H1 (cell line): Measurements from ENCODE around the gene CASZ1. TPM values are rescaled to one million over a fixed set of nuclear protein-coding genes. Genes with fewer than 3 reads are reported as not detected.

Experiments used
- CTCF ChIA-PET: fragments of 300-600 bp; sonication (Branson Sonifier 250); formaldehyde crosslinking; loops from one replicate; lab custom pipeline; 2021; ENCODE audit not compliant: partially characterized antibody; lab: Charles Lee
- POLR2A ChIA-PET: fragments of 300-600 bp; sonication (Branson Sonifier 250); formaldehyde crosslinking; loops from one replicate; lab custom pipeline; 2021; ENCODE audit warnings: inconsistent platforms; ENCODE audit not compliant: partially characterized antibody; lab: Charles Lee
- DNase-seq, 2 experiments: peaks; one replicate each; pipeline versions ENCODE4 v3.0.0 to v3.0.0-alpha.2; 2010 to 2022; ENCODE audit warnings: low spot score in 2 of 2, low read depth in 1 of 2, mixed read lengths in 1 of 2
- FAIRE-seq: peaks from 2 replicates; lab custom pipeline; 2011; peaks lifted over from hg19 to GRCh38; lab: Jason Lieb, UNC
- H2AFZ ChIP-seq: 2 replicates; pipeline ENCODE4 v1.8.1; 2012; ENCODE audit warnings: low read length, inconsistent platforms
- H2AK5ac ChIP-seq: 2 replicates; pipeline ENCODE4 v1.6.1; 2013; ENCODE audit warnings: low read depth, low read length
- H2BK120ac ChIP-seq: replicated peaks from 2 replicates; pipeline ENCODE3; 2013; ENCODE audit warnings: low read depth, low read length, inconsistent platforms
- H2BK12ac ChIP-seq: 2 replicates; pipeline ENCODE4 v1.6.1; 2013; ENCODE audit warnings: low read depth, low read length
- H2BK15ac ChIP-seq: 2 replicates; pipeline ENCODE4 v1.6.1; 2013; ENCODE audit warnings: low read length
- H2BK20ac ChIP-seq: 2 replicates; pipeline ENCODE4 v1.6.1; 2013; ENCODE audit warnings: low read length
- H2BK5ac ChIP-seq: 2 replicates; pipeline ENCODE4 v1.6.1; 2013; ENCODE audit warnings: low read depth, low read length
- H3K14ac ChIP-seq: 2 replicates; pipeline ENCODE4 v1.6.1; 2013; ENCODE audit warnings: inconsistent platforms; ENCODE audit not compliant: insufficient read length
- H3K18ac ChIP-seq: 2 replicates; pipeline ENCODE4 v1.6.1; 2013; ENCODE audit warnings: low read length; ENCODE audit errors: extremely low read depth
- H3K23ac ChIP-seq: 2 replicates; pipeline ENCODE4 v1.6.1; 2013; ENCODE audit warnings: inconsistent platforms; ENCODE audit not compliant: insufficient read length
- H3K23me2 ChIP-seq: 2 replicates; pipeline ENCODE4 v1.6.1; 2013; ENCODE audit warnings: low read depth, low read length
- H3K27ac ChIP-seq: 2 replicates; pipeline ENCODE4 v1.6.1; 2011; ENCODE audit warnings: low read depth, low read length, inconsistent platforms
- H3K27me3 ChIP-seq, 4 experiments: replicated peaks in 1 of 4; 1 replicate in 1 of 4; 2 replicates in 3 of 4; pipeline versions ENCODE4 v1.6.1 to v1.8.1; 2011 to 2013; ENCODE audit warnings: low read length in 3 of 4, mild to moderate bottlenecking in 3 of 4, inconsistent platforms in 2 of 4, mixed read lengths in 2 of 4, moderate library complexity in 1 of 4; ENCODE audit not compliant: control insufficient read depth in 3 of 4, insufficient read depth in 3 of 4; ENCODE audit errors: extremely low read depth in 1 of 4
- H3K36me3 ChIP-seq, 4 experiments: 2 replicates each; pipeline versions ENCODE4 v1.6.1 to v1.8.1; 2011 to 2013; ENCODE audit warnings: mild to moderate bottlenecking in 4 of 4, low read length in 3 of 4, moderate library complexity in 2 of 4, control low read depth in 1 of 4, inconsistent platforms in 1 of 4; ENCODE audit not compliant: insufficient read depth in 4 of 4, control insufficient read depth in 2 of 4
- H3K4ac ChIP-seq: replicated peaks from 2 replicates; pipeline ENCODE3; 2013; ENCODE audit warnings: low read length, low read depth, mixed read lengths, inconsistent platforms; ENCODE audit not compliant: insufficient read length
- H3K4me1 ChIP-seq, 4 experiments: replicated peaks in 1 of 4; 1 replicate in 1 of 4; 2 replicates in 3 of 4; pipeline versions ENCODE4 v1.6.1 to v1.8.1; 2011 to 2013; ENCODE audit warnings: low read length in 3 of 4, inconsistent platforms in 2 of 4, mixed read lengths in 1 of 4; ENCODE audit not compliant: insufficient read depth in 4 of 4, control insufficient read depth in 3 of 4
- H3K4me2 ChIP-seq, 2 experiments: 2 replicates each; pipeline versions ENCODE4 v1.6.1 to v1.8.1; 2011 to 2013; ENCODE audit warnings: low read depth in 2 of 2, low read length in 2 of 2, control low read depth in 1 of 2, inconsistent platforms in 1 of 2, mild to moderate bottlenecking in 1 of 2; ENCODE audit not compliant: insufficient read depth in 1 of 2
- H3K4me3 ChIP-seq, 4 experiments: fragments of 200-600, 300-600 bp in 1 of 4; sonication (generic), shearing (Covaris generic), sonication (Bioruptor Twin) in 1 of 4; 2 replicates each; pipeline versions ENCODE4 v1.5.1 to v1.8.1; 2011 to 2016; ENCODE audit warnings: low read length in 4 of 4, low read depth in 3 of 4, control low read depth in 2 of 4, inconsistent platforms in 2 of 4, mild to moderate bottlenecking in 2 of 4, mixed read lengths in 1 of 4, moderate library complexity in 1 of 4; ENCODE audit not compliant: insufficient read depth in 2 of 4; ENCODE audit errors: extremely low read depth in 1 of 4
- H3K56ac ChIP-seq: replicated peaks from 2 replicates; pipeline ENCODE3; 2013; ENCODE audit warnings: low read depth, mild to moderate bottlenecking, mixed read lengths, low read length, inconsistent platforms; ENCODE audit not compliant: insufficient read length
- H3K79me1 ChIP-seq: 2 replicates; pipeline ENCODE4 v1.6.1; 2013; ENCODE audit warnings: low read depth, low read length, control low read depth
- H3K79me2 ChIP-seq, 2 experiments: 2 replicates each; pipeline versions ENCODE4 v1.6.1 to v1.8.1; 2012 to 2013; ENCODE audit warnings: low read length in 2 of 2, mild to moderate bottlenecking in 2 of 2, inconsistent platforms in 1 of 2; ENCODE audit not compliant: insufficient read depth in 2 of 2, control insufficient read depth in 1 of 2
- H3K9ac ChIP-seq, 4 experiments: replicated peaks in 1 of 4; 1 replicate in 1 of 4; 2 replicates in 3 of 4; pipeline versions ENCODE4 v1.6.1 to v1.8.1; 2011 to 2013; ENCODE audit warnings: low read depth in 3 of 4, low read length in 3 of 4, control low read depth in 2 of 4, mild to moderate bottlenecking in 2 of 4, moderate library complexity in 2 of 4, inconsistent platforms in 1 of 4; ENCODE audit errors: extremely low read depth in 1 of 4
- H3K9me3 ChIP-seq, 2 experiments: 2 replicates each; pipeline versions ENCODE4 v1.6.1 to v1.8.1; 2012 to 2013; ENCODE audit warnings: mild to moderate bottlenecking in 2 of 2, moderate library complexity in 2 of 2, control low read depth in 1 of 2, inconsistent platforms in 1 of 2, low read depth in 1 of 2, low read length in 1 of 2, mixed read lengths in 1 of 2; ENCODE audit not compliant: insufficient read depth in 2 of 2
- H4K20me1 ChIP-seq, 2 experiments: replicated peaks in 1 of 2; 2 replicates each; pipeline versions ENCODE3 to v1.8.1; 2011 to 2013; ENCODE audit warnings: inconsistent platforms in 2 of 2, low read length in 2 of 2, mild to moderate bottlenecking in 1 of 2; ENCODE audit not compliant: insufficient read depth in 2 of 2, control insufficient read depth in 1 of 2
- H4K5ac ChIP-seq: 2 replicates; pipeline ENCODE4 v1.6.1; 2013; ENCODE audit warnings: low read length, low read depth, mixed read lengths, inconsistent platforms; ENCODE audit not compliant: insufficient read length
- H4K8ac ChIP-seq: 2 replicates; pipeline ENCODE4 v1.8.0; 2013; ENCODE audit warnings: mild to moderate bottlenecking, moderate library complexity, low read length, inconsistent platforms; ENCODE audit not compliant: insufficient read depth; ENCODE audit errors: extremely low read depth
- H4K91ac ChIP-seq: replicated peaks from 2 replicates; pipeline ENCODE3; 2013; ENCODE audit warnings: low read length, mixed read lengths, inconsistent platforms; ENCODE audit not compliant: insufficient read length
- ASH2L ChIP-seq: fragments of 200-600, 300-600 bp; sonication (generic); IDR thresholded peaks from one replicate; pipeline ENCODE4 v1.7.1; 2017; ENCODE audit warnings: low read length
- CHD2 ChIP-seq: IDR thresholded peaks from 2 replicates; pipeline ENCODE4 v1.6.1; 2012; ENCODE audit warnings: low read length, improper control_type of control experiment
- CREB1 ChIP-seq: IDR thresholded peaks from 2 replicates; pipeline ENCODE4 v1.6.1; 2012; ENCODE audit warnings: inconsistent platforms
- RBBP5 ChIP-seq: IDR thresholded peaks from 2 replicates; pipeline ENCODE4 v1.7.1; 2012; ENCODE audit warnings: low read depth, mild to moderate bottlenecking, inconsistent platforms, low read length, moderate library complexity, borderline replicate concordance
- SRF ChIP-seq: IDR thresholded peaks from 2 replicates; pipeline ENCODE4 v1.6.1; 2011; ENCODE audit warnings: mild to moderate bottlenecking, low read depth, low read length, moderate library complexity
- TCF12 ChIP-seq: IDR thresholded peaks from 2 replicates; pipeline ENCODE4 v1.6.1; 2011; ENCODE audit warnings: low read depth, mild to moderate bottlenecking, low read length
- TEAD4 ChIP-seq: IDR thresholded peaks from 2 replicates; pipeline ENCODE4 v1.6.1; 2012; ENCODE audit warnings: low read depth, low read length, inconsistent platforms, mixed read lengths
- WGBS, 2 experiments: shearing (Covaris generic) in 1 of 2; methylation state at CpG; one replicate each; pipeline versions ENCODE4 v1.1.6 to v1.1.7; 2013 to 2015; ENCODE audit warnings: low lambda C conversion rate in 2 of 2, mixed read lengths in 2 of 2, inconsistent platforms in 1 of 2, low coverage in 1 of 2, missing lambda C conversion rate in 1 of 2; ENCODE audit not compliant: insufficient replicate concordance in 2 of 2, insufficient coverage in 1 of 2, insufficient read length in 1 of 2; ENCODE audit errors: extremely low coverage in 1 of 2, missing lambda C conversion rate in 1 of 2; 5-methylcytosine and 5-hydroxymethylcytosine counted together
- long read RNA-seq, 2 experiments: library from RNA in 1 of 2; library from capped mRNA in 1 of 2; stranded (forward); transcript quantifications; one replicate each; pipeline ENCODE4 v2.0.0, GENCODE V29; 2021; ENCODE audit warnings: inconsistent platforms in 1 of 2
- polyA minus RNA-seq, 3 experiments: library from RNA; depleted of rRNA, polyadenylated mRNA; stranded (reverse); fragments of >200 nt; gene quantifications; 1 replicate in 2 of 3; 2 replicates in 1 of 3; pipeline ENCODE4 v1.2.3, GENCODE V29; 2011
- polyA plus RNA-seq, 7 experiments: library from polyadenylated mRNA; depleted of rRNA in 3 of 7; stranded (reverse) in 5 of 7; unstranded in 2 of 7; fragments of >200 nt in 5 of 7; fragments of 200-250 nt in 2 of 7; gene quantifications; 1 replicate in 5 of 7; 2 replicates in 1 of 7; 4 replicates in 1 of 7; pipeline versions ENCODE4 v1.2.1 to v1.2.3, GENCODE V29; 2011 to 2013; ENCODE audit warnings: missing spikeins in 2 of 7, mixed read lengths in 2 of 7
- total RNA-seq: library from RNA; stranded (reverse); fragmentation: NEBNext Ultra II Directional; extraction: Animal tissue kit (Norgen Biotek cat#: 25700); gene quantifications from 2 replicates; pipeline ENCODE4 v1.2.1, GENCODE V29; 2021
- TF ChIP-seq, protein P1 (sequence below): IDR thresholded peaks from 2 replicates; pipeline ENCODE4 v1.6.1; 2012; ENCODE audit warnings: inconsistent platforms

CASZ1 gene
- total RNA-seq (6.1 and 7.7 TPM in 2 replicates), polyA plus RNA-seq (2011; rRNA removed) (4.4 and 5.9 TPM in 2 replicates), polyA minus RNA-seq (2011; rRNA and poly(A)+ RNA removed) (3.9 and 5.8 TPM in 2 replicates)
- polyA plus RNA-seq (2011; cell fraction: cytosol; rRNA removed) = 3.6 TPM
- polyA plus RNA-seq (2011; cell fraction: nucleus; rRNA removed) = 10.1 TPM
- 2.2 to 4.5 TPM (median 4.3 TPM) in 4 replicates for polyA plus RNA-seq (2012, experiment 1 of 2)
- 2.9 TPM for polyA plus RNA-seq (2012, experiment 2 of 2)
- polyA plus RNA-seq (2013, experiment 1 of 2) = 6.5 TPM
- polyA plus RNA-seq (2013, experiment 2 of 2) = 6.3 TPM
- polyA minus RNA-seq (2011; cell fraction: cytosol; rRNA and poly(A)+ RNA removed) = 5.8 TPM
- polyA minus RNA-seq (2011; cell fraction: nucleus; rRNA and poly(A)+ RNA removed) = 10.2 TPM
- long read RNA-seq, experiment 1, partial matches to known transcripts = 0 of 4 reads
- long read RNA-seq, experiment 1, other reads (novel, unspliced or antisense) = 3 of 4 reads
- long read RNA-seq, experiment 2, partial matches to known transcripts = 1 of 2 reads
- long read RNA-seq, experiment 2, other reads (novel, unspliced or antisense) = 1 of 2 reads

DNA sequence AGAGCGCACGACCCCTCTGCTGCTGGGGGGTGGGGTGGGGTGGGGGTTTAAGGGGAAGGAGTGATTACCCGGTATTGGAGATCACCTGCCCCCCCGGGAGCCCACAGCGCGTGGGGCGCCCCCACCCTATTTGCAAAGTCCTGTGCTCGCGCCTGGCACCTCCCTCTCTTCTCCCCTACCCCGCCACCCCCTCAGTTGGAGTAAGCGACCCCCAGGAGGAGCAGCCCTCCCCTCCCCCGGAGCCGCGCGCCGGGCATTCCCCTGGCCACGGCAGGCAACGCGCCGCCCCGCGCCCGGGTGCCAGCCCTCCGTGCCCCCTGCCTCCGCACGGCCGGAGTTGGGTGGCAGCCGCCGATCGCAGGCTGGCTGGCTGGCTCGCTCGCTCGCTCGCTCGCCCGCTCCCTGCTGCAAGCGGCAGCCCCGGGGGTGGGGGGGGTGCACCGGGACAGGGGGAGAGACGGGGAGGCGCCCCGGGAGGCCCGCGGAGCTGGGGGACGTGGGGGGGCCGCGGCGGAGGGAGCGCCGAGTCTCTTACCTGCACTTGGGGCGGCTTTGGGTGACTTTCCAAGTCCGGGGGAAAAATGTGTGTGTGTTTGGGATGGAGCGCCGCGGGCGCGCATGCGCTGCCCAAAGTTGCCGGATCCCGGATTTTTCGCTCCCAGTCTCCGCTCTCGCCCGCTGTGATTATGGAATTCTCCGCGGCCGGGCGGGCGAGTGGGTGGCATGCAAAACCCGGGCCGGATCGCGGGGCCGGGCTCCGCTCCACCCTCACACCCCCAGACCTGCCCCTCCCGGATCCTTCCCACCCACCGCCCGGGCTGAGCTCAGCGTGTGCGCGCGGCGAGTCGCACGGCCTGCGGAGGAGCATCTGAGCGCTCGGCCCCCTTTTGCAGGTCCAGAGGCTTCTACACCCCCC lies at the start of gene CASZ1:
Gene CASZ1, minus strand, starts transcription at position 618 of the 916 bp plus-strand sequence. CDS start 102,757 bp downstream, outside the sequence.
- Histone ChIP-seq H3K36me3 (no peaks in the 10 kb centered on the region), H2BK120ac (no peak within 1 kb of the TSS), H3K27ac (no peak within 1 kb of the TSS), H2BK5ac (no peak within 1 kb of the TSS), H2BK15ac (no peak within 1 kb of the TSS), H3K4me3 (peak within 1 kb of the TSS; percentile 50 to 82 (median 60)), H3K23me2 (peaks cover 17% of the 10 kb centered on the region; the same call in 1 of the 2 replicates), H3K79me2 (no peaks in the 10 kb centered on the region), H3K79me1 (no peaks in the 10 kb centered on the region), H3K9ac (no peak within 1 kb of the TSS), H4K5ac (no peak within 1 kb of the TSS), H3K4me2 (peak within 1 kb of the TSS; percentile 98 to 99), H3K14ac (no peak within 1 kb of the TSS), H2AFZ (no peak within 1 kb of the TSS), H2BK12ac (no peak within 1 kb of the TSS), H4K8ac (no peak within 1 kb of the TSS), H3K23ac (no peak within 1 kb of the TSS), H3K27me3 (peaks cover 9 to 29% (median 23%) of the 10 kb centered on the region in 4 experiments; a peak in 6 of 7 replicates), H3K4ac (no peak within 1 kb of the TSS), H2AK5ac (no peak within 1 kb of the TSS), H2BK20ac (no peak within 1 kb of the TSS), H3K56ac (no peak within 1 kb of the TSS), H3K9me3 (no peaks in the 10 kb centered on the region), H3K18ac (no peak within 1 kb of the TSS; the same call in 1 of the 2 replicates), H4K20me1 (peaks cover 0 to 1% of the 10 kb centered on the region in 2 experiments), H3K4me1 (peaks cover 6 to 14% (median 10%) of the 10 kb centered on the region in 4 experiments), H4K91ac (no peak within 1 kb of the TSS)
- DNase-seq (peak; percentile 47 to 95), FAIRE-seq (no peak)
- CTCF ChIA-PET = interaction anchor here (0.6 to 2.2 kb wide), 7 partner anchors 18 to 112 kb away, joined by 3 to 6 read pairs (median 3); no protein-coding TSS in a partner anchor
- POLR2A ChIA-PET = interaction anchor here (0.7 kb wide), 1 partner anchor 34 kb away, joined by 3 read pairs; no protein-coding TSS in a partner anchor
- WGBS, 2 experiments = 1% methylated on average over 19 of the region's 88 CpGs; no CpG with 5 or more reads in 1 of the 2 experiments
- TF ChIP-seq SRF (no peak), RBBP5 (no peak; the same call in 1 of the 2 replicates), TEAD4 (peak; percentile 85), ASH2L (peak; percentile 47), CHD2 (0 out of 2 replicates have a peak, but pooled peaks have one; percentile 15), CREB1 (peak; percentile 52; the same call in 1 of the 2 replicates), TCF12 (0 out of 2 replicates have a peak, but pooled peaks have one; percentile 30)
- TF ChIP-seq, protein P1, sequence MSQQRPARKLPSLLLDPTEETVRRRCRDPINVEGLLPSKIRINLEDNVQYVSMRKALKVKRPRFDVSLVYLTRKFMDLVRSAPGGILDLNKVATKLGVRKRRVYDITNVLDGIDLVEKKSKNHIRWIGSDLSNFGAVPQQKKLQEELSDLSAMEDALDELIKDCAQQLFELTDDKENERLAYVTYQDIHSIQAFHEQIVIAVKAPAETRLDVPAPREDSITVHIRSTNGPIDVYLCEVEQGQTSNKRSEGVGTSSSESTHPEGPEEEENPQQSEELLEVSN = peak; percentile 45
